Mucosa of stomach (tissue), 1 donor: ENCODE results near the gene C2CD4A.

ENCODE experiments used
- H3K27me3 ChIP-seq: one replicate; pipeline ENCODE4 v1.7.0; 2013; ENCODE audit warnings: mild to moderate bottlenecking, low read length; ENCODE audit not compliant: control insufficient read depth, insufficient read depth
- H3K36me3 ChIP-seq: one replicate; pipeline ENCODE4 v1.7.0; 2013; ENCODE audit warnings: low read length; ENCODE audit not compliant: control insufficient read depth, insufficient read depth
- H3K4me1 ChIP-seq: one replicate; pipeline ENCODE4 v1.7.0; 2013; ENCODE audit warnings: mild to moderate bottlenecking, low read length; ENCODE audit not compliant: control insufficient read depth, insufficient read depth
- H3K4me3 ChIP-seq: one replicate; pipeline ENCODE4 v1.7.0; 2013; ENCODE audit warnings: low read length
- H3K9ac ChIP-seq: one replicate; pipeline ENCODE4 v1.7.0; 2013; ENCODE audit warnings: mild to moderate bottlenecking, low read length, moderate library complexity
- H3K9me3 ChIP-seq: one replicate; pipeline ENCODE4 v1.7.0; 2013; ENCODE audit warnings: mild to moderate bottlenecking, low read length, moderate library complexity; ENCODE audit not compliant: control insufficient read depth
- donor health status: Pancreatic carcinoma.

Gene C2CD4A

GRCh38 chr15:62089616-62090015, 22.8 kb downstream of the C2CD4A start:
- H3K36me3 ChIP-seq: no peaks in the 10 kb centered on the region
- H3K27me3 ChIP-seq: no peaks in the 10 kb centered on the region
- no peak overlapping the region for H3K9ac ChIP-seq
- no peak overlapping the region for H3K4me3 ChIP-seq
- H3K4me1 ChIP-seq: no peaks in the 10 kb centered on the region
- no peaks in the 10 kb centered on the region for H3K9me3 ChIP-seq

GRCh38 chr15:62090988-62091387, 24.2 kb downstream of the C2CD4A start:
- Histone ChIP-seq H3K9me3 (no peaks in the 10 kb centered on the region), H3K27me3 (no peaks in the 10 kb centered on the region), H3K4me3 (no peak overlapping the region), H3K36me3 (no peaks in the 10 kb centered on the region), H3K9ac (no peak overlapping the region), H3K4me1 (no peaks in the 10 kb centered on the region)

- Histone ChIP-seq H3K4me1 (no peaks in the 10 kb centered on the region), H3K9ac (no peak overlapping the region)
These were observed 27.0 kb downstream of the C2CD4A start for GRCh38 chr15:62093809-62094208.

GRCh38 chr15:62094388-62094787, 27.6 kb downstream of the C2CD4A start:
- H3K9me3 ChIP-seq: no peaks in the 10 kb centered on the region
- H3K36me3 ChIP-seq: no peaks in the 10 kb centered on the region
- no peaks in the 10 kb centered on the region for H3K4me1 ChIP-seq
- no peak overlapping the region for H3K9ac ChIP-seq
- H3K27me3 ChIP-seq: no peaks in the 10 kb centered on the region
- H3K4me3 ChIP-seq: no peak overlapping the region

More at GRCh38 chr15:62093809-62094208, 27.0 kb downstream of the C2CD4A start:
- Histone ChIP-seq H3K9me3 (no peaks in the 10 kb centered on the region), H3K36me3 (no peaks in the 10 kb centered on the region), H3K4me3 (no peak overlapping the region), H3K27me3 (no peaks in the 10 kb centered on the region)

GRCh38 chr15:62099094-62099601, 32.4 kb downstream of the C2CD4A start:
- H3K27me3 ChIP-seq: no peaks in the 10 kb centered on the region
- no peak overlapping the region for H3K9ac ChIP-seq
- H3K4me3 ChIP-seq: no peak overlapping the region
- H3K36me3 ChIP-seq: no peaks in the 10 kb centered on the region
- H3K4me1 ChIP-seq: no peaks in the 10 kb centered on the region
- no peaks in the 10 kb centered on the region for H3K9me3 ChIP-seq

GRCh38 chr15:62103431-62103830, 36.7 kb downstream of the C2CD4A start:
- H3K4me3 ChIP-seq: no peak overlapping the region
- H3K4me1 ChIP-seq: peaks cover 8% of the 10 kb centered on the region
- H3K9me3 ChIP-seq: no peaks in the 10 kb centered on the region
- no peak overlapping the region for H3K9ac ChIP-seq
- no peaks in the 10 kb centered on the region for H3K36me3 ChIP-seq
- no peaks in the 10 kb centered on the region for H3K27me3 ChIP-seq

- Histone ChIP-seq H3K9me3 (no peaks in the 10 kb centered on the region), H3K9ac (no peak overlapping the region), H3K27me3 (no peaks in the 10 kb centered on the region), H3K4me3 (no peak overlapping the region), H3K36me3 (no peaks in the 10 kb centered on the region), H3K4me1 (peaks cover 8% of the 10 kb centered on the region)
These were observed 37.6 kb downstream of the C2CD4A start for GRCh38 chr15:62104401-62104800.

- no peak overlapping the region for H3K9ac ChIP-seq
- H3K4me1 ChIP-seq: peaks cover 9% of the 10 kb centered on the region
- no peaks in the 10 kb centered on the region for H3K27me3 ChIP-seq
- no peaks in the 10 kb centered on the region for H3K36me3 ChIP-seq
- H3K9me3 ChIP-seq: no peaks in the 10 kb centered on the region
- no peak overlapping the region for H3K4me3 ChIP-seq
These were observed 38.1 kb downstream of the C2CD4A start for GRCh38 chr15:62104846-62105245.

GRCh38 chr15:62105266-62105665, 38.5 kb downstream of the C2CD4A start:
- no peaks in the 10 kb centered on the region for H3K36me3 ChIP-seq
- H3K27me3 ChIP-seq: no peaks in the 10 kb centered on the region
- no peaks in the 10 kb centered on the region for H3K9me3 ChIP-seq
- no peak overlapping the region for H3K9ac ChIP-seq
- H3K4me1 ChIP-seq: peaks cover 13% of the 10 kb centered on the region
- H3K4me3 ChIP-seq: no peak overlapping the region

- no peaks in the 10 kb centered on the region for H3K36me3 ChIP-seq
- no peak overlapping the region for H3K9ac ChIP-seq
- peaks cover 21% of the 10 kb centered on the region for H3K4me1 ChIP-seq
- no peak overlapping the region for H3K4me3 ChIP-seq
- no peaks in the 10 kb centered on the region for H3K9me3 ChIP-seq
- no peaks in the 10 kb centered on the region for H3K27me3 ChIP-seq
These were observed 39.3 kb downstream of the C2CD4A start for GRCh38 chr15:62106096-62106495.

- H3K9me3 ChIP-seq: no peaks in the 10 kb centered on the region
- peaks cover 30% of the 10 kb centered on the region for H3K4me1 ChIP-seq
- no peak overlapping the region for H3K9ac ChIP-seq
These were observed 40.9 kb downstream of the C2CD4A start for GRCh38 chr15:62107571-62108121.

GRCh38 chr15:62108411-62108810, 41.6 kb downstream of the C2CD4A start:
- Histone ChIP-seq H3K4me1 (peaks cover 37% of the 10 kb centered on the region), H3K36me3 (no peaks in the 10 kb centered on the region), H3K27me3 (no peaks in the 10 kb centered on the region), H3K9ac (no peak overlapping the region), H3K4me3 (no peak overlapping the region), H3K9me3 (no peaks in the 10 kb centered on the region)

More at GRCh38 chr15:62107571-62108121, 40.9 kb downstream of the C2CD4A start:
- no peak overlapping the region for H3K4me3 ChIP-seq
- H3K27me3 ChIP-seq: no peaks in the 10 kb centered on the region
- H3K36me3 ChIP-seq: no peaks in the 10 kb centered on the region

- peaks cover 41% of the 10 kb centered on the region for H3K4me1 ChIP-seq
- no peaks in the 10 kb centered on the region for H3K27me3 ChIP-seq
- no peak overlapping the region for H3K4me3 ChIP-seq
- no peaks in the 10 kb centered on the region for H3K36me3 ChIP-seq
- no peak overlapping the region for H3K9ac ChIP-seq
- no peaks in the 10 kb centered on the region for H3K9me3 ChIP-seq
These were observed 42.7 kb downstream of the C2CD4A start for GRCh38 chr15:62109437-62109836.
